ENCODE measurements around the gene SSX3. TPM values are rescaled to one million over a fixed set of nuclear protein-coding genes. Genes with fewer than 3 reads are reported as not detected.
"Not testable (repeated sequence)": the region's sequence is repeated elsewhere in the genome, so short reads cannot be mapped to it uniquely, and the experiment has no call there.

SSX3 gene
- total RNA-seq (2014; rRNA removed; shearing (Covaris generic)) = not detected in 2 replicates
- polyA plus RNA-seq (2016; fragmentation: Nextera tagmentation; extraction: Ambion mirVana) = not detected in 2 replicates

DNA sequence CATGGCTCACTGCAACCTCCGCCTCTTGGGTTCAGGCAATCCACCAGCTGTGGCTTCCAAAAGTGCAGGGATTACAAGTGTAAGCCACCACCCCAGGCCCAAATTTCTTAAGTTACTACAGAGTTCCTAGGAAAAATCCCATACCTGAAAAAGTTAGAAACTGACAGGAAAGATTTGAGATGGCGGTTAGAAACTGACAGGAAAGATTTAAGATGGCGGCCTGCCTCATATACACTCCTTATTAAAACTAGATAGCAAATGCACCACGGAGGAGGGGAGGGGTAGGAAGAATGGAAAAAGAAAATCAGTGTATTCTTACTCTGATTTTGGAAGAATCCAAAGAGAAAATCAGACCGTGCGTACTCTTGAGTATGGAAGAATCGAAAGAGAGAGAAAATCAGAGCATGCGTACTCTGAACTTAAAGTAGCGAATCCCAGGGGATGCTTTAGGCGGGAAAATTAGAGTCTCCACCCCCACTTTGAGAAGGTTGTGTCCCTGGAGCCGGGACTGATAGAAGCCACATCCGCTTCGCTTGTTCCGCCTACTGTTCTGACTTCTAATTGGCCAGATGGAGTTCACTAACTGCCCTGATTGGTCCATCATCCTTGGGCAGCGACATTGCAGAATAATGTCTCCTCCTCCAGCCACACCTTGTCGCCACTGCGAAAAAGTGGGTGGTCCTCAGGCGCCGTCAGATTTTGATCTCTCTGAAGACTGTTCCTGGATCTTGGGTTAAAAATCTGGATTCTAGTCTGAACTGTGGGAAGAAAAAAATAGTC, at the start of gene SSX3:
Gene SSX3 (minus strand): TSS at position 389 of the 780 bp plus-strand sequence. CDS start 1,454 bp downstream, outside the sequence.
- H4K20me1 ChIP-seq (ENCODE audit: insufficient read depth); H3K4me3 ChIP-seq; H2AFZ ChIP-seq; in situ Hi-C loops (cut with MboI); H3K9ac ChIP-seq; H3F3A ChIP-seq (ENCODE audit: insufficient read depth); H3K27ac ChIP-seq; H3K9me3 ChIP-seq (ENCODE audit: low read depth); DNase-seq; H3K9me2 ChIP-seq (ENCODE audit: insufficient read depth); H3K79me2 ChIP-seq (ENCODE audit: insufficient read depth); H3K36me3 ChIP-seq (ENCODE audit: low read depth); H3K27me3 ChIP-seq (replicated peaks; ENCODE audit: insufficient read depth); H3K4me2 ChIP-seq (ENCODE audit: unreplicated experiment); H3K4me1 ChIP-seq (ENCODE audit: insufficient read depth): not testable (repeated sequence)
- WGBS, 2 experiments (ENCODE audit: low coverage in 1 of 2, low lambda C conversion rate in 2 of 2, missing lambda C conversion rate in 2 of 2) = 73 to 81% methylated on average over 18 to 19 of the region's 19 CpGs

- H3K27me3 ChIP-seq (replicated peaks; ENCODE audit: insufficient read depth); DNase-seq; H3K36me3 ChIP-seq (ENCODE audit: low read depth); H3K9ac ChIP-seq; H4K20me1 ChIP-seq (ENCODE audit: insufficient read depth); H2AFZ ChIP-seq; H3K4me2 ChIP-seq (ENCODE audit: unreplicated experiment); H3K9me2 ChIP-seq (ENCODE audit: insufficient read depth); H3K27ac ChIP-seq; H3K4me1 ChIP-seq (ENCODE audit: insufficient read depth); H3K4me3 ChIP-seq; H3K79me2 ChIP-seq (ENCODE audit: insufficient read depth); in situ Hi-C loops (cut with MboI); H3F3A ChIP-seq (ENCODE audit: insufficient read depth); H3K9me3 ChIP-seq (ENCODE audit: low read depth): not testable (repeated sequence)
- whole genome bisulfite sequencing, 2 experiments (ENCODE audit: low coverage in 1 of 2, low lambda C conversion rate in 2 of 2, missing lambda C conversion rate in 2 of 2) = 56 to 71% methylated on average over 1 of the region's 1 CpG
Observed at GRCh38 chrX:48397825-48398224, 41.3 kb upstream of the SSX3 start.

DNA sequence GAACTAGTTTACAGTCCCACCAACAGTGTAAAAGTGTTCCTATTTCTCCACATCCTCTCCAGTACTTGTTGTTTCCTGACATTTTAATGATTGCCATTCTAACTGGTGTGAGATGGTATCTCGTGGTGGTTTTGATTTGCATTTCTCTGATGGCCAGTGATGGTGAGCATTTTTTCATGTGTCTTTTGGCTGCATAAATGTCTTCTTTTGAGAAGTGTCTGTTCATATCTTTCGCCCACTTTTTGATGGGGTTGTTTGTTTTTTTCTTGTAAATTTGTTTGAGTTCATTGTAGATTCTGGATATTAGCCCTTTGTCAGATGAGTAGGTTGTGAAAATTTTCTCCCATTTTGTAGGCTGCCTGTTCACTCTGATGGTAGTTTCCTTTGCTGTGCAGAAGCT, 40.4 kb upstream of the SSX3 start:
- H3K4me3 ChIP-seq; H3K9me3 ChIP-seq (ENCODE audit: low read depth); H3K36me3 ChIP-seq (ENCODE audit: low read depth); H2AFZ ChIP-seq; H3K9me2 ChIP-seq (ENCODE audit: insufficient read depth); H3K9ac ChIP-seq; H3F3A ChIP-seq (ENCODE audit: insufficient read depth); H3K4me1 ChIP-seq (ENCODE audit: insufficient read depth); H3K79me2 ChIP-seq (ENCODE audit: insufficient read depth); H4K20me1 ChIP-seq (ENCODE audit: insufficient read depth); H3K4me2 ChIP-seq (ENCODE audit: unreplicated experiment); H3K27me3 ChIP-seq (replicated peaks; ENCODE audit: insufficient read depth); in situ Hi-C loops (cut with MboI); DNase-seq; H3K27ac ChIP-seq: not testable (repeated sequence)
- WGBS, 2 experiments (ENCODE audit: low coverage in 1 of 2, low lambda C conversion rate in 2 of 2, missing lambda C conversion rate in 2 of 2) = 41 to 57% methylated on average over 1 to 2 of the region's 2 CpGs

DNA sequence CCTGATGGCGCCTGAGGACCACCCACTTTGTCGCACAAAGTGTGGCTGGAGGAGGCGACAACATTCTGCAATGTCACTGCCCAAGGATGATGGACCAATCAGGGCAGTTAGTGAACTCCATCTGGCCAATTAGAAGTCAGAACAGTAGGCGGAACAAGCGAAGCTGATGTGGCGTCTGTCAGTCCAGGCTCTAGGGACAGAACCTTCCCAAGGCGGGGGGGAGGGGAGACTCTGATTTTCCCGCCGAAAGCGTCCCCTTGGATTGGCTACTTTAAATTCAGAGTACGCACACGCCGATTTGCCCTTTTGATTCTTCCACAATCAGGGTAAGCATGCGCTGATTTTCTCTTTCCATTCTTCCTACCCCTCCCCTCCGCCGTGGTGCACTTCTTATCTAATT, 26.7 kb upstream of the SSX3 start, which contains the start of gene SSX4:
Gene SSX4 (plus strand): TSS at position 301 of the 400 bp plus-strand sequence. CDS start 515 bp downstream, outside the sequence.
- H3K4me2 ChIP-seq (ENCODE audit: unreplicated experiment); in situ Hi-C loops (cut with MboI); H3K36me3 ChIP-seq (ENCODE audit: low read depth); H3K4me3 ChIP-seq; H3K27me3 ChIP-seq (replicated peaks; ENCODE audit: insufficient read depth); H2AFZ ChIP-seq; H3K79me2 ChIP-seq (ENCODE audit: insufficient read depth); H3K4me1 ChIP-seq (ENCODE audit: insufficient read depth); DNase-seq; H3K9me2 ChIP-seq (ENCODE audit: insufficient read depth); H3K9me3 ChIP-seq (ENCODE audit: low read depth); H4K20me1 ChIP-seq (ENCODE audit: insufficient read depth); H3F3A ChIP-seq (ENCODE audit: insufficient read depth); H3K27ac ChIP-seq; H3K9ac ChIP-seq: not testable (repeated sequence)
- no CpG with 5 or more reads among the region's 16 CpGs for WGBS, 2 experiments (ENCODE audit: low coverage in 1 of 2, low lambda C conversion rate in 2 of 2, missing lambda C conversion rate in 2 of 2)

DNA sequence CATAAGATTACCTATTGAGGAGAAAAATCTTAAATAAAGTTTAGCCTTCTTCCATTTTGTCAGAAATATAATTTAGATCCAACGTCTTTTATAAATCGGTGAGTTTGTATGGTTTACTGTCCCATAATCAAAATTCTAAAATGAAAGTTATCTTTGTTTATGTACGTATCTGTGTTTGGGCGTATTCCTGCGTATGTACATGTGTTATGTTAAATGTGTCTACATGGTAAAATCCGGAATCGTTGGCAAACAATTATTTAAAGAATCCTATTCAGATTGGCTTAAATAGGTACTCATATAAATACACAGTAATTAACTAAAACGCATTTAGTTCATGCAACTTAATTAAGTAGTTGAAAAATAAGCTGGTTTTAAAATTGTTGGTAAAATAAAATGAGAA, 13.9 kb upstream of the SSX3 start:
- DNase-seq; H3F3A ChIP-seq (ENCODE audit: insufficient read depth); H3K36me3 ChIP-seq (ENCODE audit: low read depth); H3K79me2 ChIP-seq (ENCODE audit: insufficient read depth); H4K20me1 ChIP-seq (ENCODE audit: insufficient read depth); H3K9me3 ChIP-seq (ENCODE audit: low read depth); H3K27me3 ChIP-seq (replicated peaks; ENCODE audit: insufficient read depth); in situ Hi-C loops (cut with MboI); H3K9me2 ChIP-seq (ENCODE audit: insufficient read depth); H3K4me3 ChIP-seq; H3K9ac ChIP-seq; H3K4me2 ChIP-seq (ENCODE audit: unreplicated experiment); H2AFZ ChIP-seq; H3K27ac ChIP-seq; H3K4me1 ChIP-seq (ENCODE audit: insufficient read depth): not testable (repeated sequence)
- no CpG with 5 or more reads among the region's 8 CpGs for WGBS, 2 experiments (ENCODE audit: low coverage in 1 of 2, low lambda C conversion rate in 2 of 2, missing lambda C conversion rate in 2 of 2)

GRCh38 chrX:48367717-48368408, 11.4 kb upstream of the SSX3 start:
- DNase-seq; H3K9me3 ChIP-seq (ENCODE audit: low read depth); H3F3A ChIP-seq (ENCODE audit: insufficient read depth); H3K27ac ChIP-seq; in situ Hi-C loops (cut with MboI); H3K79me2 ChIP-seq (ENCODE audit: insufficient read depth); H3K4me3 ChIP-seq; H3K9me2 ChIP-seq (ENCODE audit: insufficient read depth); H3K36me3 ChIP-seq (ENCODE audit: low read depth); H4K20me1 ChIP-seq (ENCODE audit: insufficient read depth); H3K4me2 ChIP-seq (ENCODE audit: unreplicated experiment); H3K9ac ChIP-seq; H3K4me1 ChIP-seq (ENCODE audit: insufficient read depth); H2AFZ ChIP-seq; H3K27me3 ChIP-seq (replicated peaks; ENCODE audit: insufficient read depth): not testable (repeated sequence)
- no CpG with 5 or more reads among the region's 12 CpGs for WGBS, 2 experiments (ENCODE audit: low coverage in 1 of 2, low lambda C conversion rate in 2 of 2, missing lambda C conversion rate in 2 of 2)

- H3K4me3 ChIP-seq; H3K9me3 ChIP-seq (ENCODE audit: low read depth); H3K9ac ChIP-seq; H3K79me2 ChIP-seq (ENCODE audit: insufficient read depth); H3K27ac ChIP-seq; H2AFZ ChIP-seq; H3K4me1 ChIP-seq (ENCODE audit: insufficient read depth); DNase-seq; in situ Hi-C loops (cut with MboI); H4K20me1 ChIP-seq (ENCODE audit: insufficient read depth); H3K4me2 ChIP-seq (ENCODE audit: unreplicated experiment); H3K9me2 ChIP-seq (ENCODE audit: insufficient read depth); H3K27me3 ChIP-seq (replicated peaks; ENCODE audit: insufficient read depth); H3K36me3 ChIP-seq (ENCODE audit: low read depth); H3F3A ChIP-seq (ENCODE audit: insufficient read depth): not testable (repeated sequence)
- 41 to 52% methylated on average over 5 to 6 of the region's 6 CpGs for WGBS, 2 experiments (ENCODE audit: low coverage in 1 of 2, low lambda C conversion rate in 2 of 2, missing lambda C conversion rate in 2 of 2)
Observed at GRCh38 chrX:48359281-48359680, 2.8 kb upstream of the SSX3 start.
